ENCODE measurements around the gene LILRB5.

DNA sequence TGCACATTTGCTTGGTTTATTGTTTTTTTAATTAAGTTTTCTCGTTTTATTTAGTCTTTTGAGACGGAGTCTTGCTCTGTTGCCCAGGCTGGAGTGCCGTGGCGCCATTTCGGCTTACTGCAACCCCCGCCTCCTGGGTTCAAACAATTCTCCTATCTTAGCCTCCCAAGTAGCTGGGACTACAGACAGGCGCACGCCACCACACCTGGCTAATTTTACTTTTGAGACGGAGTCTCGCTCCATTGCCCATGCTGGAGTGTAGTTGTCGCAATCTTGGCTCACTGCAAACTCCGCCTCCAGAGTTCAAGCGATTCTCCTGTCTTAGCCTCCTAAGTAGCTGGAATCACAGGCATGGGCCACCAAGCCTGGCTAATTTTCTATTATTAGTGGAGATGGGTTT is 55.1 kb downstream of the LILRB5 start:
- TF ChIP-seq, protein P1, sequence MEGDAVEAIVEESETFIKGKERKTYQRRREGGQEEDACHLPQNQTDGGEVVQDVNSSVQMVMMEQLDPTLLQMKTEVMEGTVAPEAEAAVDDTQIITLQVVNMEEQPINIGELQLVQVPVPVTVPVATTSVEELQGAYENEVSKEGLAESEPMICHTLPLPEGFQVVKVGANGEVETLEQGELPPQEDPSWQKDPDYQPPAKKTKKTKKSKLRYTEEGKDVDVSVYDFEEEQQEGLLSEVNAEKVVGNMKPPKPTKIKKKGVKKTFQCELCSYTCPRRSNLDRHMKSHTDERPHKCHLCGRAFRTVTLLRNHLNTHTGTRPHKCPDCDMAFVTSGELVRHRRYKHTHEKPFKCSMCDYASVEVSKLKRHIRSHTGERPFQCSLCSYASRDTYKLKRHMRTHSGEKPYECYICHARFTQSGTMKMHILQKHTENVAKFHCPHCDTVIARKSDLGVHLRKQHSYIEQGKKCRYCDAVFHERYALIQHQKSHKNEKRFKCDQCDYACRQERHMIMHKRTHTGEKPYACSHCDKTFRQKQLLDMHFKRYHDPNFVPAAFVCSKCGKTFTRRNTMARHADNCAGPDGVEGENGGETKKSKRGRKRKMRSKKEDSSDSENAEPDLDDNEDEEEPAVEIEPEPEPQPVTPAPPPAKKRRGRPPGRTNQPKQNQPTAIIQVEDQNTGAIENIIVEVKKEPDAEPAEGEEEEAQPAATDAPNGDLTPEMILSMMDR (IDR thresholded peaks at IDR 0.05) = no peak
- no peak for TF ChIP-seq POLR2A (IDR thresholded peaks at IDR 0.05)
